Heart right ventricle (tissue), 16 donors: ENCODE results near the gene EFNA4. TPM values are rescaled to one million over a fixed set of nuclear protein-coding genes. Genes with fewer than 3 reads are reported as not detected.

Source experiments
- ATAC-seq, 8 donors: fragments of 200-7000 bp; cut with Tn5 transposase; one replicate each; pipeline ENCODE4 v1.9.1; 2020; ENCODE audit warnings: mild to moderate bottlenecking in 8 of 8, moderate library complexity in 8 of 8, moderate number of reproducible peaks in 1 of 8
- DNase-seq, 2 donors: peaks; one replicate each; pipeline ENCODE4 v3.0.0-alpha.2; 2020
- H3K27ac ChIP-seq, 10 donors: fragments of 200-600 bp; sonication (generic) in 2 of 10; one replicate each; pipeline versions ENCODE4 v1.5.0 to v1.8.0; 2020 to 2022; ENCODE audit warnings: mild to moderate bottlenecking in 3 of 10
- H3K27me3 ChIP-seq, 7 donors: fragments of 200-600 bp; one replicate each; pipeline ENCODE4 v1.8.0; 2021 to 2022; ENCODE audit warnings: mild to moderate bottlenecking in 2 of 7
- H3K36me3 ChIP-seq, 9 donors: fragments of 200-600 bp; sonication (generic) in 1 of 9; one replicate each; pipeline versions ENCODE4 v1.5.0 to v1.8.0; 2020 to 2022; ENCODE audit warnings: mild to moderate bottlenecking in 2 of 9
- H3K4me1 ChIP-seq, 9 donors: fragments of 200-600 bp; sonication (generic) in 1 of 9; one replicate each; pipeline versions ENCODE4 v1.5.0 to v1.8.0; 2020 to 2022; ENCODE audit warnings: mild to moderate bottlenecking in 4 of 9
- H3K4me3 ChIP-seq, 10 donors: fragments of 200-600 bp; sonication (generic) in 2 of 10; one replicate each; pipeline versions ENCODE4 v1.5.0 to v1.8.0; 2020 to 2022; ENCODE audit warnings: mild to moderate bottlenecking in 7 of 10, moderate library complexity in 2 of 10
- H3K9me3 ChIP-seq, 11 donors: fragments of 200-600 bp in 10 of 11; sonication (generic) in 2 of 11; one replicate each; pipeline versions ENCODE4 v1.5.0 to v1.8.0; 2013 to 2022; ENCODE audit warnings: mild to moderate bottlenecking in 2 of 11, control low read depth in 1 of 11, moderate library complexity in 1 of 11
- CTCF ChIP-seq, 9 donors: fragments of 200-600 bp; sonication (generic) in 2 of 9; IDR thresholded peaks; one replicate each; pipeline versions ENCODE4 v1.5.0 to v1.8.0; 2021 to 2022; ENCODE audit warnings: antibody characterized with exemption in 9 of 9, mild to moderate bottlenecking in 5 of 9, moderate library complexity in 1 of 9
- WGBS, 2 donors: extraction: QIAGEN DNeasy Blood & Tissue Kit; methylation state at CpG; one replicate each; pipeline ENCODE4 v1.1.7; 2013; ENCODE audit warnings: inconsistent platforms in 1 of 2; 5-methylcytosine and 5-hydroxymethylcytosine counted together
- intact Hi-C, 10 donors: fragments of 100-400 bp; cut with DNase I; formaldehyde crosslinking; loops; one replicate each; pipeline versions ENCODE4 v1.11.1 to v1.14.2; 2022
- polyA plus RNA-seq, 2 donors: library from polyadenylated mRNA; stranded (reverse); fragments of 200-250 nt; gene quantifications; one replicate each; pipeline ENCODE4 v1.2.3, GENCODE V29; 2013
- total RNA-seq, 10 donors: library from RNA; stranded (reverse); fragmentation: NEBNext Ultra II Directional in 3 of 10; extraction: Animal tissue kit (Norgen Biotek cat#: 25700) in 3 of 10; gene quantifications; one replicate each; pipeline versions ENCODE4 v1.2.1 to v1.2.4, GENCODE V29; 2021 to 2023
- donor health status: Arrhythmogenic right ventricular cardiomyopathy.
- donor health status: ischemic (EF 13 %, LVEDD 7.1; RV severe dilation, severe dysfunction).
- donor health status: healthy with polysubstance abuse.
- donor health status: DM: no; HTN: yes; CAD: no.
- donor health status: DM: no; HTN: no; CAD: no.
- donor health status: ischemic (EF 25% LVEDD 6.9; RV normal size, moderate dysfunction).
- donor health status: ischemic (EF 25% LVEDD 5.7; RV mildly dilated, moderate dysfunction).
- donor health status: healthy.
- donor health status: DM: yes; HTN: yes; CAD: no.
- donor health status: Ischemic cardiomyopathy.
- donor health status: ischemic (EF 35%, LVEDD 5.7; RV mildly dilated, moderate dysfunction).
- donor health status: nonischemic (EF 11% LVEDD 7.7; RV severe dilation, severe dysfunction).
- donor health status: DM: yes; HTN: yes; CAD: no.
- donor health status: PGD.
- donor health status: ischemic (EF 29% LVEDD 5.4; RV normal size, mild dysfunction).
- donor health status: nonischemic (EF 23%, LVEDD 6.1; RV moderate dilation, normal function).

EFNA4 gene
- total and polyA plus RNA-seq, 12 donors, result 0.49 to 5.4 (median 1.9) TPM

- H3K27ac ChIP-seq, result peak overlapping the region in 1 of 10 donors; percentile 72
- peak in 3 of 8 donors; percentile 2 to 4 (median 3) for ATAC-seq
Measured at GRCh38 chr1:155070158-155070621, 6.7 kb downstream of the EFNA4 start.

GRCh38 chr1:155070721-155071569, 7.4 kb downstream of the EFNA4 start:
- Histone ChIP-seq H3K36me3 (peaks cover 0 to 10% (median 0%) of the 10 kb centered on the region in 9 donors), H3K27ac (peak overlapping the region in 8 of 10 donors; percentile 14 to 72 (median 68)), H3K4me1 (peaks cover 0 to 20% (median 18%) of the 10 kb centered on the region in 9 donors), H3K27me3 (no peaks in the 10 kb centered on the region), H3K4me3 (peak overlapping the region; percentile 19 to 58 (median 50)), H3K9me3 (no peaks in the 10 kb centered on the region)
- DNase-seq, result peak; percentile 69 to 79
- WGBS, 2 donors, result 3 to 6% methylated on average over 61 of the region's 61 CpGs
- peak; percentile 18 to 65 (median 53) for TF ChIP-seq CTCF (IDR thresholded peaks at IDR 0.05)
- peak; percentile 85 to 92 (median 88) for ATAC-seq
- intact Hi-C loops, result no loop called here

More at GRCh38 chr1:155070158-155070621, 6.7 kb downstream of the EFNA4 start:
- no peak for TF ChIP-seq CTCF (IDR thresholded peaks at IDR 0.05)
- no peak for DNase-seq
- H3K4me1 ChIP-seq, result peaks cover 0 to 20% (median 18%) of the 10 kb centered on the region in 9 donors
- H3K4me3 ChIP-seq, result peak overlapping the region in 9 of 10 donors; percentile 31 to 58 (median 51)
- no peaks in the 10 kb centered on the region for H3K9me3 ChIP-seq
- H3K36me3 ChIP-seq, result peaks cover 0 to 10% (median 0%) of the 10 kb centered on the region in 9 donors
- 32 to 38% methylated on average over 28 of the region's 28 CpGs for WGBS, 2 donors
- intact Hi-C loops, result no loop called here
- H3K27me3 ChIP-seq, result no peaks in the 10 kb centered on the region

GRCh38 chr1:155071701-155072100, 8.2 kb downstream of the EFNA4 start:
- intact Hi-C loops, result no loop called here
- Histone ChIP-seq H3K9me3 (no peaks in the 10 kb centered on the region), H3K4me1 (peaks cover 0 to 20% (median 18%) of the 10 kb centered on the region in 9 donors), H3K36me3 (peaks cover 0 to 10% (median 0%) of the 10 kb centered on the region in 9 donors), H3K4me3 (peak overlapping the region in 1 of 10 donors; percentile 51), H3K27me3 (no peaks in the 10 kb centered on the region), H3K27ac (peak overlapping the region in 2 of 10 donors; percentile 69 to 72)
- DNase-seq (no peak), ATAC-seq (no peak)
- WGBS, 2 donors, result 69 to 70% methylated on average over 14 of the region's 14 CpGs
- no peak for TF ChIP-seq CTCF (IDR thresholded peaks at IDR 0.05)

GRCh38 chr1:155072531-155073289, 9.2 kb downstream of the EFNA4 start:
- no peak for TF ChIP-seq CTCF (IDR thresholded peaks at IDR 0.05)
- no peaks in the 10 kb centered on the region for H3K9me3 ChIP-seq
- WGBS, 2 donors, result 59 to 61% methylated on average over 7 of the region's 7 CpGs
- intact Hi-C loops, result no loop called here
- no peak for ATAC-seq
- H3K27ac ChIP-seq, result no peak overlapping the region
- no peak for DNase-seq
- H3K4me3 ChIP-seq, result no peak overlapping the region
- peaks cover 0 to 10% (median 0%) of the 10 kb centered on the region in 9 donors for H3K36me3 ChIP-seq
- no peaks in the 10 kb centered on the region for H3K27me3 ChIP-seq
- H3K4me1 ChIP-seq, result peaks cover 0 to 20% (median 18%) of the 10 kb centered on the region in 9 donors
